PC-3 (cell line): Measurements from ENCODE around the gene KBTBD3.

Experiments used
- EZH2 ChIP-seq: fragments of 300-600 bp; sonication (generic); IDR thresholded peaks from one replicate; pipeline ENCODE4 v1.6.1; 2017; ENCODE audit warnings: antibody characterized with exemption, mild to moderate bottlenecking, low read length; ENCODE audit not compliant: unreplicated experiment
- EZH2phosphoT487 ChIP-seq: fragments of 300-600 bp; sonication (generic); IDR thresholded peaks from 2 replicates; pipeline ENCODE4 v1.6.1; 2018; ENCODE audit warnings: mild to moderate bottlenecking, antibody characterized with exemption, low read length, borderline replicate concordance
- TF ChIP-seq, protein P1 (sequence below): fragments of 300-600 bp; sonication (generic); conservative IDR thresholded peaks from 2 replicates; pipeline ENCODE4 v1.5.1; 2017; ENCODE audit warnings: antibody characterized with exemption, low read depth, mild to moderate bottlenecking, low read length

- TF ChIP-seq, protein P1, sequence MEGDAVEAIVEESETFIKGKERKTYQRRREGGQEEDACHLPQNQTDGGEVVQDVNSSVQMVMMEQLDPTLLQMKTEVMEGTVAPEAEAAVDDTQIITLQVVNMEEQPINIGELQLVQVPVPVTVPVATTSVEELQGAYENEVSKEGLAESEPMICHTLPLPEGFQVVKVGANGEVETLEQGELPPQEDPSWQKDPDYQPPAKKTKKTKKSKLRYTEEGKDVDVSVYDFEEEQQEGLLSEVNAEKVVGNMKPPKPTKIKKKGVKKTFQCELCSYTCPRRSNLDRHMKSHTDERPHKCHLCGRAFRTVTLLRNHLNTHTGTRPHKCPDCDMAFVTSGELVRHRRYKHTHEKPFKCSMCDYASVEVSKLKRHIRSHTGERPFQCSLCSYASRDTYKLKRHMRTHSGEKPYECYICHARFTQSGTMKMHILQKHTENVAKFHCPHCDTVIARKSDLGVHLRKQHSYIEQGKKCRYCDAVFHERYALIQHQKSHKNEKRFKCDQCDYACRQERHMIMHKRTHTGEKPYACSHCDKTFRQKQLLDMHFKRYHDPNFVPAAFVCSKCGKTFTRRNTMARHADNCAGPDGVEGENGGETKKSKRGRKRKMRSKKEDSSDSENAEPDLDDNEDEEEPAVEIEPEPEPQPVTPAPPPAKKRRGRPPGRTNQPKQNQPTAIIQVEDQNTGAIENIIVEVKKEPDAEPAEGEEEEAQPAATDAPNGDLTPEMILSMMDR = no peak
- no peak for TF ChIP-seq EZH2
- TF ChIP-seq EZH2phosphoT487 = no peak
Observed at GRCh38 chr11:106091480-106092123, 14.5 kb upstream of the KBTBD3 start.
